GM18502 (cell line): ENCODE data around the gene ACOX1.
A peak's percentile ranks its signal among the peaks of the same experiment; 100 is the strongest.

Source experiments
- ATAC-seq: cut with Tn5 transposase; IDR thresholded peaks from one replicate; pipeline ENCODE4 v1.9.1; 2021; ENCODE audit warnings: mild to moderate bottlenecking; ENCODE audit not compliant: unreplicated experiment, poor library complexity

The ACOX1 gene

GRCh38 chr17:75913537-75914210 lies 65.3 kb downstream of the ACOX1 start:
- ATAC-seq, result no peak

GRCh38 chr17:75910699-75911098 lies 68.3 kb downstream of the ACOX1 start:
- no peak for ATAC-seq

GRCh38 chr17:75909812-75910274 lies 69.1 kb downstream of the ACOX1 start:
- no peak for ATAC-seq

GRCh38 chr17:75909051-75909811 lies 69.7 kb downstream of the ACOX1 start:
- ATAC-seq, result no peak

GRCh38 chr17:75908201-75908600 lies 70.8 kb downstream of the ACOX1 start:
- no peak for ATAC-seq

GRCh38 chr17:75906143-75906884 lies 72.7 kb downstream of the ACOX1 start:
- ATAC-seq, result no peak

- peak; percentile 98 for ATAC-seq
These were observed 74.0 kb downstream of the ACOX1 start, which contains the start of gene MRPL38 for GRCh38 chr17:75904749-75905521. TSS of gene MRPL38 (minus strand) at chr17:75904884. CDS start at chr17:75904875, 9 bp downstream.

GRCh38 chr17:75902406-75902805 lies 76.6 kb downstream of the ACOX1 start:
- ATAC-seq, result no peak

- ATAC-seq, result no peak
These were observed 77.2 kb downstream of the ACOX1 start for GRCh38 chr17:75901727-75902126.

- ATAC-seq, result no peak
These were observed 78.1 kb downstream of the ACOX1 start for GRCh38 chr17:75900691-75901533.

- ATAC-seq, result no peak
These were observed 79.0 kb downstream of the ACOX1 start for GRCh38 chr17:75899767-75900468.

- no peak for ATAC-seq
These were observed 79.6 kb downstream of the ACOX1 start for GRCh38 chr17:75899353-75899752.

- ATAC-seq, result no peak
These were observed 80.2 kb downstream of the ACOX1 start for GRCh38 chr17:75898791-75899190.

- ATAC-seq, result no peak
These were observed 80.9 kb downstream of the ACOX1 start for GRCh38 chr17:75898065-75898464.

- ATAC-seq, result no peak
These were observed 81.6 kb downstream of the ACOX1 start for GRCh38 chr17:75897160-75898019.

GRCh38 chr17:75896415-75897159 lies 82.4 kb downstream of the ACOX1 start, which contains the start of gene TRIM65:
TSS of gene TRIM65 (minus strand) at chr17:75896951. CDS start at chr17:75896937, 14 bp downstream.
- ATAC-seq, result peak; percentile 70
